ENCODE results near the gene ENOX2.

ENOX2 gene

DNA sequence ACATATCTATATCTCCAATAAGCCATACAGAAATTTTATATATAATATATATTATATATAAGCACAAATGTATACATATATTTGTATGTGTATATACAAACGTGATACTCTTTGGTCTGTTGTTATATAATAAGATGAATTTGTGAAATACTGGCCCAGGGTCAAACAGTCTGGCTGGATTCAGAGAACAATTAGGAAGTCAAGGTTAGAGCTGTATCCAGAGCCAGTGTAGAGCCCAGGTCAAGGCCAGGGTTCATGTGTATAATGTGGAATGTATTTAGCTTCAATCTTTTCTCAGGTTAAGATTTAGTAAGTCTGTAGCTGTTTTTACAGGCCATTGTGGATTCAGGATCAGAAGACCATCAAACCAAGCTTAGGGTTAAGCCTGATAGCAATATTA is 3.8 kb upstream of the ENOX2 start:
- H3K9me3 ChIP-seq (ENCODE audit: control insufficient read depth, insufficient read depth, low read length): no peaks in the 10 kb centered on the region
- no peaks in the 10 kb centered on the region for H3K4me1 ChIP-seq (ENCODE audit: control insufficient read depth, insufficient read depth, low read length)
- H3K9ac ChIP-seq (ENCODE audit: low read depth, low read length): no peak overlapping the region
- H3K36me3 ChIP-seq (ENCODE audit: control insufficient read depth, insufficient read depth, low read length): no peaks in the 10 kb centered on the region
- no peak overlapping the region for H3K4me3 ChIP-seq (ENCODE audit: low read depth, low read length)
- peaks cover 3% of the 10 kb centered on the region for H3K27me3 ChIP-seq (ENCODE audit: control insufficient read depth, insufficient read depth, low read length)

DNA sequence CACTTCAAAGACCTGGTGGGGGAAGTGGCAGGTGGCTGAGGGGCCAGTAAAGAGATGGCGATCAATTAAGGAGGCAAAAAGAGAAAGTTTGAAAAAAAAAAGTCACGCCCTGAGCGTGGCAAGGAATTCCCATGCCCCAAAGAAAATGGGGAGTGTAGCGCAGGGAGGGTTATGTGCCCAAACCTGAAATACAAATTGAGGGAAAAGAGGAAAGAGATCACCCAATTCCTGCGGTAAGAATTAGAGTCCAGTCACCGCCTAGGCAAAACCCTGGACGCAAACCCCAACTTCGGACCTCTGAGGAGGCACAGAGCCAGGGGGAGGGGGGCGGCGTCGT is 595 bp downstream of the ENOX2 start:
- Histone ChIP-seq H3K27me3 (ENCODE audit: control insufficient read depth, insufficient read depth, low read length) (no peaks in the 10 kb centered on the region), H3K4me1 (ENCODE audit: control insufficient read depth, insufficient read depth, low read length) (no peaks in the 10 kb centered on the region), H3K9me3 (ENCODE audit: control insufficient read depth, insufficient read depth, low read length) (no peaks in the 10 kb centered on the region), H3K4me3 (ENCODE audit: low read depth, low read length) (peak overlapping the region; percentile 87), H3K9ac (ENCODE audit: low read depth, low read length) (peak overlapping the region; percentile 55), H3K36me3 (ENCODE audit: control insufficient read depth, insufficient read depth, low read length) (no peaks in the 10 kb centered on the region)

DNA sequence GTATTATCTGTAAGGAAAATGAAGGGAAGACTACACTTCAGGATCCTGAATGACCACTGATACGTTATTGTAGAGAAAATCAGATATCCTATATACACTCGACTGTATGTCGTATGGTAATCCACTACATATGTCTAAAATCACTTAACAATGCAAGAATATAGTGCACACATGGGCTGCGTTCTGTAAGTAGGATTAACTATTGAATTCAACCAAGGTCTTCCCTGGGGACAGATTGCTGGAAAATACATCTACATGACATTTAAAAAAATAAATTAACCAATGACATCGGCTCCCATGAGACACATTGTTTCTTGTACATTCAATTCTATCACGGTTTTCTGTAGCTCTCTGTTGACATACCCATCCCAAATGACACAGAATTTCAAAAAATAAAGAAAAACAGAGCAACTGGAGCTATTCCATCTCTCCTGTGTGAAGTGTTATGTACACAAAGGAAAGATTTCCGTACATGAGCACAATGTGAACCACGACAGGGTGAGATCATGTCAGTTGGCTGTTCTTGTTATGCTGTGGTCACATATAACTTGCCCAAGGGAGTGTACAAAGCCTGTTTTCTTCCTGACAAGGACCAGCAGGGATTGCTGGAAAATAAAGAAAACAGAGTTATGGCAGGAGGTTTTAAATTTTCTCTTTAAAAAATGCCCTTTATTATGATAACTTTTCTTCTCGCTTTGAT is 6.1 kb downstream of the ENOX2 start:
- H3K9me3 ChIP-seq (ENCODE audit: control insufficient read depth, insufficient read depth, low read length): no peaks in the 10 kb centered on the region
- H3K4me1 ChIP-seq (ENCODE audit: control insufficient read depth, insufficient read depth, low read length): no peaks in the 10 kb centered on the region
- H3K27me3 ChIP-seq (ENCODE audit: control insufficient read depth, insufficient read depth, low read length): no peaks in the 10 kb centered on the region
- H3K36me3 ChIP-seq (ENCODE audit: control insufficient read depth, insufficient read depth, low read length): no peaks in the 10 kb centered on the region
- H3K9ac ChIP-seq (ENCODE audit: low read depth, low read length): no peak overlapping the region
- no peak overlapping the region for H3K4me3 ChIP-seq (ENCODE audit: low read depth, low read length)

DNA sequence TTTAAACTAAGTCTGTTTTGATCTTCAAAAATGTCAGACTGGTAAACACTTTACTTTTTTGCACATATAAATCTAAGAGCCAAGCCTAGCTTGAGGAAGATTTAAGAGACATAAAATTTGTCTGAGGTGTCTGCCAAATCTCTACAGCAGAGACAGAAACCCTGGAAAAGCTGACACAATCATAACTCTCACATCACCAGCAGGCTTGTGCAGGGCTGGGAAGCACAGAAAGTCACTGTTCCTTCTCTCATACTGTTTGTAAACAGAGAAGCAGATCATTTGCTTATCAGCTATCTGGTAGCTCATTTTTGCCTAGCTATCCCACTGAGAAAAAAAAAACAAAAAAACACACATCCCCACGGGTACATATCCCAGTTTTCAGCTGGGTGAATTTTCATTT is 7.0 kb downstream of the ENOX2 start:
- no peaks in the 10 kb centered on the region for H3K27me3 ChIP-seq (ENCODE audit: control insufficient read depth, insufficient read depth, low read length)
- H3K36me3 ChIP-seq (ENCODE audit: control insufficient read depth, insufficient read depth, low read length): no peaks in the 10 kb centered on the region
- no peak overlapping the region for H3K9ac ChIP-seq (ENCODE audit: low read depth, low read length)
- H3K4me1 ChIP-seq (ENCODE audit: control insufficient read depth, insufficient read depth, low read length): no peaks in the 10 kb centered on the region
- H3K4me3 ChIP-seq (ENCODE audit: low read depth, low read length): no peak overlapping the region
- no peaks in the 10 kb centered on the region for H3K9me3 ChIP-seq (ENCODE audit: control insufficient read depth, insufficient read depth, low read length)

DNA sequence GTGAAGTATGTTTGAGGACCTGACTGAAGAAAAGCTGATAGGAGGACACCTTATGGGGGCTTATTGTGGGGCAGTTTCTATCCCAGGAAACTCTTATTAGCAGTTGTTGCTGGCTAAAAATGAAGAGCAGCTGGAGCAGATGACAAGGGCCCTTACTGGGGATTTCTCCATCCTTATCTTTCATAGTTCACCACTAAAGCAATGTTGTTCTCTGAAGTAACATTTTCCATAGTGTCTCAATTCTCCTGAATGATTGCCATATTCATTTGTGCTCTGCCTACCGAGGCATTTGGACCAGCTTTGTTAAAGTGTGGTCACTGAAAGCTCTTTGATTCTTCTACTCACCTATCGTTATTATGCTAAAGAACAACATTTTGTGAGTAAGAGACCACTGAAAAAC is 7.7 kb downstream of the ENOX2 start:
- H3K36me3 ChIP-seq (ENCODE audit: control insufficient read depth, insufficient read depth, low read length): no peaks in the 10 kb centered on the region
- H3K9me3 ChIP-seq (ENCODE audit: control insufficient read depth, insufficient read depth, low read length): no peaks in the 10 kb centered on the region
- H3K9ac ChIP-seq (ENCODE audit: low read depth, low read length): no peak overlapping the region
- no peaks in the 10 kb centered on the region for H3K4me1 ChIP-seq (ENCODE audit: control insufficient read depth, insufficient read depth, low read length)
- H3K27me3 ChIP-seq (ENCODE audit: control insufficient read depth, insufficient read depth, low read length): no peaks in the 10 kb centered on the region
- H3K4me3 ChIP-seq (ENCODE audit: low read depth, low read length): no peak overlapping the region

DNA sequence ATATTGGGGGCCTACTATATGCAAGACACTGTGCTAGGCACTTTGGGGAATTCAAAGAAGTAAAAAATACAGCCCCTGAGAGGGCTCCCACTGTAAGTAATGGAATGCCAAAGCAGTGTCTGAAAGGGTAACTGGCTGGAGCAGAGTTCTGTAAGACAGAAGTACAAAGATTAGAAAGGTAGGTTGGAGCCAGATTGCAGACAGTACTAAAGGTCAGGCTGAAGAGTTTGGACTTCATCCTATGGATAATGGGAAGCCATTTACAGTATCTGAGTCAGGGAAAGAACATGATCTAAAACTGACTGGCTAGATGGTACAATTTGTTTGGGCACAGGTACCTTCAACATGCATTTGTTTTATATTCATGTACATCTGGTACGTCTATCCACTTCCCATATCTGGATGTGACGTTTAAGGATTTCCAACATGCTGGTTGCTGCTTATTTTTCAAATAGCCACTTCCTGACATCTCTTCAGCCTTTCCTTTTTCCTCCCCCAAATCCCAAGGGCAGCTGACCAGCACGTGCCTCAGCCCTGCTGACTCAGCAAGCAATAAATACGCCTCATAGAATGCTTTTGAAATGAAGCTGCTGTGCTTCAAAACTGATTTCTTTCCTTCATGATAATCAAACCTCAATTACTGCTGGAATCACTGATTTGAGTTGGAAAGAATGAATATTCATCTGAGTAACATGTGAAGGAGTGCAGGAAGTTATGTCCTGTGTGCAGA is 9.5 kb downstream of the ENOX2 start:
- Histone ChIP-seq H3K4me3 (ENCODE audit: low read depth, low read length) (no peak overlapping the region), H3K4me1 (ENCODE audit: control insufficient read depth, insufficient read depth, low read length) (peaks cover 4% of the 10 kb centered on the region), H3K36me3 (ENCODE audit: control insufficient read depth, insufficient read depth, low read length) (no peaks in the 10 kb centered on the region), H3K27me3 (ENCODE audit: control insufficient read depth, insufficient read depth, low read length) (no peaks in the 10 kb centered on the region), H3K9me3 (ENCODE audit: control insufficient read depth, insufficient read depth, low read length) (no peaks in the 10 kb centered on the region), H3K9ac (ENCODE audit: low read depth, low read length) (no peak overlapping the region)

- H3K4me1 ChIP-seq (ENCODE audit: control insufficient read depth, insufficient read depth, low read length): peaks cover 4% of the 10 kb centered on the region
- H3K36me3 ChIP-seq (ENCODE audit: control insufficient read depth, insufficient read depth, low read length): no peaks in the 10 kb centered on the region
- no peak overlapping the region for H3K9ac ChIP-seq (ENCODE audit: low read depth, low read length)
- no peaks in the 10 kb centered on the region for H3K27me3 ChIP-seq (ENCODE audit: control insufficient read depth, insufficient read depth, low read length)
- H3K9me3 ChIP-seq (ENCODE audit: control insufficient read depth, insufficient read depth, low read length): no peaks in the 10 kb centered on the region
- no peak overlapping the region for H3K4me3 ChIP-seq (ENCODE audit: low read depth, low read length)
Observed at GRCh38 chrX:130887376-130887775, 15.6 kb downstream of the ENOX2 start.

GRCh38 chrX:130885996-130886395 is 17.0 kb downstream of the ENOX2 start:
- Histone ChIP-seq H3K4me3 (ENCODE audit: low read depth, low read length) (no peak overlapping the region), H3K36me3 (ENCODE audit: control insufficient read depth, insufficient read depth, low read length) (no peaks in the 10 kb centered on the region), H3K27me3 (ENCODE audit: control insufficient read depth, insufficient read depth, low read length) (no peaks in the 10 kb centered on the region), H3K4me1 (ENCODE audit: control insufficient read depth, insufficient read depth, low read length) (peaks cover 4% of the 10 kb centered on the region), H3K9ac (ENCODE audit: low read depth, low read length) (no peak overlapping the region), H3K9me3 (ENCODE audit: control insufficient read depth, insufficient read depth, low read length) (no peaks in the 10 kb centered on the region)

DNA sequence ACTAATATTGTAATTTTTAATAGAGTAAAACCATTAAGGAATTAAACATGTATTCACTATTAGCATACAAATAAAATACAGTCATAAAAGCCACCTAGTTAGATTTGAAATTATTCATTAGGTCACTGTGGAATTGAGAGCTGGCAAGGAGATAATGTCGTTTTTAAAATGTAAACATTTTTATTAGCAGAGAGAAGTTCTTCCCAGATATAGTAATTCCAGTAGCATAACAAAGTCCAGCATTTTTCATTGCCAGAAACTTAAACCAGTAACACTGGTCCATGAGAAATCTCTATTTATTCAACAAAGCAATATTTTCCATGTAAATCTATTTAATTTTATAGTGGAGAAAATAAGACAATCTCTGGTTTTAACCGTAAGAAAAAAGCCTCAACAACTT is 17.5 kb downstream of the ENOX2 start:
- Histone ChIP-seq H3K36me3 (ENCODE audit: control insufficient read depth, insufficient read depth, low read length) (no peaks in the 10 kb centered on the region), H3K27me3 (ENCODE audit: control insufficient read depth, insufficient read depth, low read length) (no peaks in the 10 kb centered on the region), H3K4me3 (ENCODE audit: low read depth, low read length) (no peak overlapping the region), H3K9me3 (ENCODE audit: control insufficient read depth, insufficient read depth, low read length) (no peaks in the 10 kb centered on the region), H3K9ac (ENCODE audit: low read depth, low read length) (no peak overlapping the region), H3K4me1 (ENCODE audit: control insufficient read depth, insufficient read depth, low read length) (peaks cover 4% of the 10 kb centered on the region)

- Histone ChIP-seq H3K4me1 (ENCODE audit: control insufficient read depth, insufficient read depth, low read length) (peaks cover 4% of the 10 kb centered on the region), H3K36me3 (ENCODE audit: control insufficient read depth, insufficient read depth, low read length) (no peaks in the 10 kb centered on the region), H3K4me3 (ENCODE audit: low read depth, low read length) (no peak overlapping the region), H3K27me3 (ENCODE audit: control insufficient read depth, insufficient read depth, low read length) (no peaks in the 10 kb centered on the region), H3K9ac (ENCODE audit: low read depth, low read length) (no peak overlapping the region), H3K9me3 (ENCODE audit: control insufficient read depth, insufficient read depth, low read length) (no peaks in the 10 kb centered on the region)
Observed at GRCh38 chrX:130884627-130885026, 18.4 kb downstream of the ENOX2 start.

DNA sequence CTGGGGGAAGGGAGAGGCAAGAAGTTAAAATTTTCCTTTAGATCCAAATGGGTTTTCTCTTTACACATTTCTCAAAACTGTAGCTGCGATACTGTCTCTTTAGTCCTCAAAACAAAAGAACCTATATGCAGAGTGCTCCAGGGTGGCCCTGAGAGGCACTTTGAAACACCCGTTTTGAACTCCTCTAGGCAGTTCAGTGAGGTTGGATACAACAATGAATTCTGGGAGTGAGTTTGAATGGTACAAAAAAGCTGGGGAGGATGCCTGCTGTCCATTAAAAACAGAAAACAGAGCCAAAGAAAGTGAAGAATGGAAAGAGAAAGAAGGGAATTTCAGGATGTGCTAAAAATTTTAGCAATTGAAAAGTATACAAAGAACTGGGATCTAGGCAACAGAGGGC is 23.1 kb downstream of the ENOX2 start:
- Histone ChIP-seq H3K9ac (ENCODE audit: low read depth, low read length) (no peak overlapping the region), H3K4me1 (ENCODE audit: control insufficient read depth, insufficient read depth, low read length) (peaks cover 3% of the 10 kb centered on the region), H3K9me3 (ENCODE audit: control insufficient read depth, insufficient read depth, low read length) (no peaks in the 10 kb centered on the region), H3K4me3 (ENCODE audit: low read depth, low read length) (no peak overlapping the region), H3K27me3 (ENCODE audit: control insufficient read depth, insufficient read depth, low read length) (no peaks in the 10 kb centered on the region), H3K36me3 (ENCODE audit: control insufficient read depth, insufficient read depth, low read length) (no peaks in the 10 kb centered on the region)

Data from iPS-15b (cell line).